ENCODE results near the gene ERBB4.

GRCh38 chr2:211568439-211568838 lies 970.2 kb downstream of the ERBB4 start:
- TF ChIP-seq CTCF (IDR thresholded peaks at IDR 0.05) (no peak), POLR2A (IDR thresholded peaks at IDR 0.05) (no peak)
